B cell (primary cell): ENCODE measurements around the gene TBX2. TPM values are rescaled to one million over a fixed set of nuclear protein-coding genes. Genes with fewer than 3 reads are reported as not detected.

Experiments
- ATAC-seq: fragments of 200-7000 bp; cut with Tn5 transposase; one replicate; pipeline ENCODE4 v1.10.0; 2021; ENCODE audit warnings: low read depth, mild to moderate bottlenecking, moderate number of reproducible peaks, moderate library complexity
- CTCF ChIA-PET: fragments of 350-600 bp; sonication (Branson Sonifier 250); formaldehyde crosslinking; loops from one replicate; lab custom pipeline; 2021; ENCODE audit warnings: antibody characterized with exemption, inconsistent platforms; lab: Charles Lee
- POLR2A ChIA-PET: fragments of 350-600 bp; sonication (Branson Sonifier 250); formaldehyde crosslinking; loops from one replicate; lab custom pipeline; 2021; ENCODE audit warnings: antibody characterized with exemption; lab: Charles Lee
- DNase-seq: peaks from one replicate; pipeline ENCODE4 v3.0.0; 2013
- H2AFZ ChIP-seq: 2 replicates; pipeline ENCODE4 v1.6.1; 2012; ENCODE audit warnings: mild to moderate bottlenecking, low read depth, low read length; ENCODE audit not compliant: insufficient read depth, poor library complexity, severe bottlenecking
- H3K27ac ChIP-seq, 2 donors: 1 replicate in 1 of 2; 2 replicates in 1 of 2; pipeline ENCODE4 v1.5.1; 2012 to 2013; ENCODE audit warnings: low read length in 2 of 2, mild to moderate bottlenecking in 2 of 2, moderate library complexity in 1 of 2
- H3K27me3 ChIP-seq, 4 experiments: fragments of 200-600 bp in 1 of 4; sonication (generic) in 1 of 4; replicated peaks in 1 of 4; 1 replicate in 2 of 4; 2 replicates in 2 of 4; pipeline versions ENCODE4 v1.6.1 to v1.7.0; 2013 to 2016; ENCODE audit warnings: low read length in 3 of 4, mild to moderate bottlenecking in 2 of 4, mixed read lengths in 1 of 4, moderate library complexity in 1 of 4; ENCODE audit not compliant: insufficient read depth in 4 of 4, control insufficient read depth in 3 of 4; ENCODE audit errors: control extremely low read depth in 1 of 4
- H3K36me3 ChIP-seq, 2 experiments: replicated peaks in 1 of 2; 1 replicate in 1 of 2; 2 replicates in 1 of 2; pipeline versions ENCODE4 v1.6.1 to v1.7.1; 2013; ENCODE audit warnings: low read length in 1 of 2; ENCODE audit not compliant: insufficient read depth in 2 of 2, control insufficient read depth in 1 of 2; ENCODE audit errors: control extremely low read depth in 1 of 2, extremely low read depth in 1 of 2
- H3K4me1 ChIP-seq, 2 donors: fragments of 200-600 bp in 1 of 2; sonication (generic) in 1 of 2; 1 replicate in 1 of 2; 2 replicates in 1 of 2; pipeline versions ENCODE4 v1.5.1 to v1.6.1; 2013 to 2017; ENCODE audit warnings: low read length in 2 of 2; ENCODE audit not compliant: control insufficient read depth in 2 of 2, insufficient read depth in 2 of 2
- H3K4me2 ChIP-seq: replicated peaks from 2 replicates; pipeline ENCODE3; 2012; ENCODE audit warnings: mild to moderate bottlenecking, low read depth, low read length; ENCODE audit not compliant: poor library complexity, severe bottlenecking
- H3K4me3 ChIP-seq, 5 experiments: fragments of 200-600 bp in 1 of 5; sonication (generic) in 1 of 5; 1 replicate in 3 of 5; 2 replicates in 2 of 5; pipeline versions ENCODE4 v1.5.1 to v1.7.0; 2011 to 2016; ENCODE audit warnings: low read length in 4 of 5, mild to moderate bottlenecking in 4 of 5, low read depth in 2 of 5, control low read depth in 1 of 5, moderate library complexity in 1 of 5; ENCODE audit not compliant: insufficient read depth in 1 of 5; ENCODE audit errors: control extremely low read depth in 1 of 5, extremely low read depth in 1 of 5
- H3K79me2 ChIP-seq: fragments of 200-600 bp; sonication (generic); one replicate; pipeline ENCODE4 v1.6.0; 2016; ENCODE audit warnings: low read length; ENCODE audit not compliant: control insufficient read depth, insufficient read depth
- H3K9ac ChIP-seq: fragments of 200-600 bp; sonication (generic); 2 replicates; pipeline ENCODE4 v1.6.1; 2017; ENCODE audit warnings: mild to moderate bottlenecking, low read length, moderate library complexity
- H3K9me3 ChIP-seq, 3 donors: one replicate each; pipeline versions ENCODE4 v1.6.1 to v1.7.1; 2013; ENCODE audit warnings: low read length in 2 of 3; ENCODE audit not compliant: control insufficient read depth in 2 of 3, insufficient read depth in 1 of 3; ENCODE audit errors: control extremely low read depth in 1 of 3
- H4K20me1 ChIP-seq: 2 replicates; pipeline ENCODE4 v1.6.0; 2012; ENCODE audit warnings: mild to moderate bottlenecking, low read length; ENCODE audit not compliant: insufficient read depth, control insufficient read depth, poor library complexity, severe bottlenecking
- H3K27ac Mint-ChIP-seq: one replicate; pipeline ENCODE4 v1.8.0; 2021; ENCODE audit warnings: mixed read lengths
- H3K27me3 Mint-ChIP-seq: one replicate; pipeline ENCODE4 v1.8.0; 2021; ENCODE audit warnings: mixed read lengths
- H3K4me1 Mint-ChIP-seq: one replicate; pipeline ENCODE4 v1.8.0; 2021; ENCODE audit warnings: mixed read lengths
- H3K4me3 Mint-ChIP-seq: one replicate; pipeline ENCODE4 v1.8.0; 2021; ENCODE audit warnings: mixed read lengths
- H3K9me3 Mint-ChIP-seq: one replicate; pipeline ENCODE4 v1.8.0; 2022; ENCODE audit warnings: mixed read lengths; ENCODE audit not compliant: insufficient read depth
- CTCF ChIP-seq: fragments of 200-600 bp; IDR thresholded peaks from one replicate; pipeline ENCODE4 v1.8.0; 2022; ENCODE audit warnings: antibody characterized with exemption, mild to moderate bottlenecking
- EZH2 ChIP-seq: IDR thresholded peaks from 2 replicates; pipeline ENCODE4 v1.6.1; 2012; ENCODE audit warnings: borderline replicate concordance, low read depth, mild to moderate bottlenecking, moderate library complexity, low read length; ENCODE audit not compliant: insufficient read depth, poor library complexity, severe bottlenecking
- WGBS: methylation state at CpG from one replicate; pipeline ENCODE4 v1.1.5; 2013; ENCODE audit warnings: missing lambda C conversion rate; ENCODE audit not compliant: insufficient coverage; 5-methylcytosine and 5-hydroxymethylcytosine counted together
- intact Hi-C: fragments of 100-400 bp; cut with micrococcal nuclease; formaldehyde crosslinking; loops from one replicate; pipeline ENCODE4 v1.10.0; 2022
- polyA plus RNA-seq: library from polyadenylated mRNA; depleted of rRNA; stranded (reverse); fragments of >200 nt; gene quantifications from 2 replicates; pipeline ENCODE4 v1.2.3, GENCODE V29; 2012
- total RNA-seq, 2 donors: library from RNA; stranded (reverse); fragments of 120-200 nt in 1 of 2; gene quantifications; 1 replicate in 1 of 2; 2 replicates in 1 of 2; pipeline versions ENCODE4 v1.2.3 to v1.2.4, GENCODE V29; 2013 to 2022

Gene TBX2
- total and polyA plus RNA-seq, 2 donors (not counting 1 experiment from before 2014, with no cell fraction given) = not detected

GRCh38 chr17:61360318-61360943 is 39.2 kb upstream of the TBX2 start:
- ChIA-PET POLR2A (no interaction called here), CTCF (interaction anchor here (1.5 kb wide), 1 partner anchor 9 kb away, joined by 5 read pairs; no protein-coding TSS in a partner anchor)
- intact Hi-C loops = no loop called here
- no peak overlapping the region for H3K4me3 ChIP-seq
- H3K27ac ChIP-seq = no peak overlapping the region
- no peaks in the 10 kb centered on the region for H3K4me1 ChIP-seq
- Mint-ChIP-seq H3K4me3 (no peak overlapping the region), H3K9me3 (no peaks in the 10 kb centered on the region), H3K27ac (no peak overlapping the region), H3K4me1 (no peaks in the 10 kb centered on the region), H3K27me3 (no peaks in the 10 kb centered on the region)
- no peaks in the 10 kb centered on the region for H3K36me3 ChIP-seq
- TF ChIP-seq CTCF = no peak
- no peak for TF ChIP-seq EZH2
- no peak overlapping the region for H3K4me2 ChIP-seq
- 76% methylated on average over 2 of the region's 3 CpGs for WGBS
- no peaks in the 10 kb centered on the region for H3K79me2 ChIP-seq
- H3K27me3 ChIP-seq = no peaks in the 10 kb centered on the region
- H3K9me3 ChIP-seq = no peaks in the 10 kb centered on the region
- no peak overlapping the region for H3K9ac ChIP-seq
- ATAC-seq (no peak), DNase-seq (no peak)
- H2AFZ ChIP-seq = no peak overlapping the region
- H4K20me1 ChIP-seq = no peaks in the 10 kb centered on the region

GRCh38 chr17:61361084-61361483 is 38.6 kb upstream of the TBX2 start:
- Mint-ChIP-seq H3K27me3 (no peaks in the 10 kb centered on the region), H3K4me3 (no peak overlapping the region), H3K9me3 (no peaks in the 10 kb centered on the region), H3K4me1 (no peaks in the 10 kb centered on the region), H3K27ac (no peak overlapping the region)
- Histone ChIP-seq H3K9ac (no peak overlapping the region), H3K79me2 (no peaks in the 10 kb centered on the region), H3K27ac (no peak overlapping the region), H3K27me3 (no peaks in the 10 kb centered on the region), H3K9me3 (no peaks in the 10 kb centered on the region), H4K20me1 (no peaks in the 10 kb centered on the region), H3K4me2 (no peak overlapping the region), H3K4me1 (no peaks in the 10 kb centered on the region), H3K4me3 (no peak overlapping the region), H2AFZ (no peak overlapping the region), H3K36me3 (no peaks in the 10 kb centered on the region)
- intact Hi-C loops = no loop called here
- ChIA-PET CTCF (interaction anchor here (1.5 kb wide), 1 partner anchor 9 kb away, joined by 5 read pairs; no protein-coding TSS in a partner anchor), POLR2A (no interaction called here)
- WGBS = 60% methylated on average over 1 of the region's 2 CpGs
- DNase-seq (no peak), ATAC-seq (no peak)
- TF ChIP-seq CTCF = no peak
- no peak for TF ChIP-seq EZH2
